ENCODE data around the gene RNF25.

RNF25 gene

GRCh38 chr2:218622606-218623365, 49.0 kb downstream of the RNF25 start:
- DNase-seq = no peak

- no peak for DNase-seq
These were observed 50.8 kb downstream of the RNF25 start for GRCh38 chr2:218621007-218621406.

GRCh38 chr2:218618102-218618860, 53.5 kb downstream of the RNF25 start:
- no peak for DNase-seq

- DNase-seq = no peak
These were observed 55.9 kb downstream of the RNF25 start for GRCh38 chr2:218615868-218616315.
